ENCODE results near the gene MATN4. TPM values are rescaled to one million over a fixed set of nuclear protein-coding genes. Genes with fewer than 3 reads are reported as not detected.
A peak's percentile ranks its signal among the peaks of the same experiment; 100 is the strongest.

MATN4 gene
- total and polyA plus RNA-seq, 9 donors: 0.21 to 1.1 (median 0.58) TPM

GRCh38 chr20:45291526-45291925 is 16.6 kb downstream of the MATN4 start:
- H3K4me1 ChIP-seq (ENCODE audit: control insufficient read depth, insufficient read depth, low read length): peaks cover 11% of the 10 kb centered on the region
- WGBS (ENCODE audit: insufficient coverage): 100% methylated on average over 1 of the region's 9 CpGs
- no peak for DNase-seq
- no peak overlapping the region for H3K27ac ChIP-seq (ENCODE audit: low read length)
- peaks cover 3% of the 10 kb centered on the region for H3K9me3 ChIP-seq (replicated peaks; ENCODE audit: control insufficient read depth, low read depth, low read length)
- peaks cover 36% of the 10 kb centered on the region for H3K27me3 ChIP-seq (ENCODE audit: control insufficient read depth, insufficient read depth, low read length)
- no peak overlapping the region for H3K4me3 ChIP-seq (ENCODE audit: low read length)
- no peaks in the 10 kb centered on the region for H3K36me3 ChIP-seq (ENCODE audit: control insufficient read depth, insufficient read depth, low read length)

GRCh38 chr20:45290677-45291355 is 17.3 kb downstream of the MATN4 start:
- H3K4me1 ChIP-seq (ENCODE audit: control insufficient read depth, insufficient read depth, low read length): peaks cover 11% of the 10 kb centered on the region
- H3K9me3 ChIP-seq (replicated peaks; ENCODE audit: control insufficient read depth, low read depth, low read length): peaks cover 3% of the 10 kb centered on the region
- H3K36me3 ChIP-seq (ENCODE audit: control insufficient read depth, insufficient read depth, low read length): no peaks in the 10 kb centered on the region
- WGBS (ENCODE audit: insufficient coverage): 0% methylated on average over 6 of the region's 8 CpGs
- H3K27ac ChIP-seq (ENCODE audit: low read length): no peak overlapping the region
- DNase-seq: peak; percentile 74
- H3K27me3 ChIP-seq (ENCODE audit: control insufficient read depth, insufficient read depth, low read length): peaks cover 36% of the 10 kb centered on the region
- no peak overlapping the region for H3K4me3 ChIP-seq (ENCODE audit: low read length)

- Histone ChIP-seq H3K27ac (ENCODE audit: low read length) (no peak overlapping the region), H3K4me3 (ENCODE audit: low read length) (no peak overlapping the region), H3K4me1 (ENCODE audit: control insufficient read depth, insufficient read depth, low read length) (peaks cover 11% of the 10 kb centered on the region), H3K9me3 (replicated peaks; ENCODE audit: control insufficient read depth, low read depth, low read length) (peaks cover 3% of the 10 kb centered on the region), H3K27me3 (ENCODE audit: control insufficient read depth, insufficient read depth, low read length) (peaks cover 34% of the 10 kb centered on the region), H3K36me3 (ENCODE audit: control insufficient read depth, insufficient read depth, low read length) (no peaks in the 10 kb centered on the region)
- peak; percentile 39 for DNase-seq
- 32% methylated on average over 5 of the region's 13 CpGs for WGBS (ENCODE audit: insufficient coverage)
Measured at GRCh38 chr20:45289942-45290676, 18.0 kb downstream of the MATN4 start.

- Histone ChIP-seq H3K4me1 (ENCODE audit: control insufficient read depth, insufficient read depth, low read length) (peaks cover 11% of the 10 kb centered on the region), H3K27ac (ENCODE audit: low read length) (no peak overlapping the region), H3K36me3 (ENCODE audit: control insufficient read depth, insufficient read depth, low read length) (no peaks in the 10 kb centered on the region), H3K27me3 (ENCODE audit: control insufficient read depth, insufficient read depth, low read length) (peaks cover 23% of the 10 kb centered on the region), H3K4me3 (ENCODE audit: low read length) (no peak overlapping the region), H3K9me3 (replicated peaks; ENCODE audit: control insufficient read depth, low read depth, low read length) (no peaks in the 10 kb centered on the region)
- WGBS (ENCODE audit: insufficient coverage): 100% methylated on average over 3 of the region's 5 CpGs
- DNase-seq: no peak
Measured at GRCh38 chr20:45288860-45289259, 19.2 kb downstream of the MATN4 start.

GRCh38 chr20:45288376-45288775 is 19.7 kb downstream of the MATN4 start:
- Histone ChIP-seq H3K9me3 (replicated peaks; ENCODE audit: control insufficient read depth, low read depth, low read length) (no peaks in the 10 kb centered on the region), H3K4me3 (ENCODE audit: low read length) (no peak overlapping the region), H3K36me3 (ENCODE audit: control insufficient read depth, insufficient read depth, low read length) (no peaks in the 10 kb centered on the region), H3K27ac (ENCODE audit: low read length) (no peak overlapping the region), H3K27me3 (ENCODE audit: control insufficient read depth, insufficient read depth, low read length) (peaks cover 19% of the 10 kb centered on the region), H3K4me1 (ENCODE audit: control insufficient read depth, insufficient read depth, low read length) (peaks cover 8% of the 10 kb centered on the region)
- no peak for DNase-seq
- WGBS (ENCODE audit: insufficient coverage): 78% methylated on average over 4 of the region's 4 CpGs

DNA sequence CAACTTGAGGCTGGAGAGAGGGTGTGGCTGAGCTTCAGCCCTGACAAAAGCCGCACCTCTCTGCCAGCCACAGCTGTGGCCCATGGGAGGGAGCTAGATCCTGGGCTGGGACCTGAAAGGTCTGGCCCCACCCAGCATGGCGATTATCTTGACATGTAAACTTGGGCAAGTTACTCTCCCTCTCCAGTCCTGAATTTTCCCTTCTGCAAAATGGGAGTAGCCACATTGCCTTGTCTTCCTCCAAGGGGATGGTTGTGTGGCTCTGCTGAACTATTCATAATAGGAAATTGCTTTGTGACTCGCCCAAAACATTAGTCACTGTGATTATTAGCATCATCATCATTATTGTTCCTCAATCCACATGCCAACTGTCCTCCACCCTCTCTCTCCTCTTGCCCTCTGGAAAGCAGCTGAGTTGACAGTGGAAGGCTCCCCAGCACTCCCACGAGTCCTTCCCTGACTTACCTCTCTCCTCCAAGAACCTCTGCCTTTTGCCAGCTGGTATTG is 24.5 kb downstream of the MATN4 start:
- no CpG with 5 or more reads among the region's 4 CpGs for WGBS (ENCODE audit: insufficient coverage)
- Histone ChIP-seq H3K4me1 (ENCODE audit: control insufficient read depth, insufficient read depth, low read length) (no peaks in the 10 kb centered on the region), H3K4me3 (ENCODE audit: low read length) (no peak overlapping the region), H3K27me3 (ENCODE audit: control insufficient read depth, insufficient read depth, low read length) (peaks cover 8% of the 10 kb centered on the region), H3K27ac (ENCODE audit: low read length) (no peak overlapping the region), H3K9me3 (replicated peaks; ENCODE audit: control insufficient read depth, low read depth, low read length) (no peaks in the 10 kb centered on the region), H3K36me3 (ENCODE audit: control insufficient read depth, insufficient read depth, low read length) (no peaks in the 10 kb centered on the region)
- no peak for DNase-seq

GRCh38 chr20:45282700-45283550 is 25.2 kb downstream of the MATN4 start:
- Histone ChIP-seq H3K4me3 (ENCODE audit: low read length) (no peak overlapping the region), H3K4me1 (ENCODE audit: control insufficient read depth, insufficient read depth, low read length) (no peaks in the 10 kb centered on the region), H3K36me3 (ENCODE audit: control insufficient read depth, insufficient read depth, low read length) (no peaks in the 10 kb centered on the region), H3K27ac (ENCODE audit: low read length) (no peak overlapping the region), H3K9me3 (replicated peaks; ENCODE audit: control insufficient read depth, low read depth, low read length) (no peaks in the 10 kb centered on the region), H3K27me3 (ENCODE audit: control insufficient read depth, insufficient read depth, low read length) (peaks cover 6% of the 10 kb centered on the region)
- no peak for DNase-seq
- WGBS (ENCODE audit: insufficient coverage): 75% methylated on average over 1 of the region's 7 CpGs

DNA sequence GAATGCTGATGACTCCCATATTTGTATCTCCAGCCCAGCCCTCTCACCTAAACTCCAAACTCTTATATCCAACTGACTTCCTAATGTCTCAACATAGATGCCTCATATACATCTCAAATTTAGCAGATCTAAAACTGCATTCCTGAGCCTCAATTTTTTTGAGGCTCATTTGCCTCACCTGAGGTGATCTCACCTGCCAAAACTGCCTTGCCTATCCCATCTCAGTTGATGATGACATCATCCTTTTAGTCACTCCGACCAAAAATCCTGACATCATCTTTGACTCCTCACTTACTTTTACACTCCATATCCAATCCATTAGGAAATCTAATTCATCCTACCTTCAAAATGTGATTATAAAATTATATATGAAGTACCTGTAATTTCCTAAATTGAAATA is 28.1 kb downstream of the MATN4 start:
- no peak overlapping the region for H3K27ac ChIP-seq (ENCODE audit: low read length)
- H3K4me3 ChIP-seq (ENCODE audit: low read length): no peak overlapping the region
- no peaks in the 10 kb centered on the region for H3K36me3 ChIP-seq (ENCODE audit: control insufficient read depth, insufficient read depth, low read length)
- no peaks in the 10 kb centered on the region for H3K4me1 ChIP-seq (ENCODE audit: control insufficient read depth, insufficient read depth, low read length)
- WGBS (ENCODE audit: insufficient coverage): 60% methylated on average over 1 of the region's 1 CpG
- DNase-seq: no peak
- H3K9me3 ChIP-seq (replicated peaks; ENCODE audit: control insufficient read depth, low read depth, low read length): no peaks in the 10 kb centered on the region
- peaks cover 6% of the 10 kb centered on the region for H3K27me3 ChIP-seq (ENCODE audit: control insufficient read depth, insufficient read depth, low read length)

- H3K9me3 ChIP-seq (replicated peaks; ENCODE audit: control insufficient read depth, low read depth, low read length): no peaks in the 10 kb centered on the region
- H3K4me1 ChIP-seq (ENCODE audit: control insufficient read depth, insufficient read depth, low read length): no peaks in the 10 kb centered on the region
- H3K27me3 ChIP-seq (ENCODE audit: control insufficient read depth, insufficient read depth, low read length): peaks cover 8% of the 10 kb centered on the region
- H3K27ac ChIP-seq (ENCODE audit: low read length): no peak overlapping the region
- no peak overlapping the region for H3K4me3 ChIP-seq (ENCODE audit: low read length)
- DNase-seq: no peak
- no peaks in the 10 kb centered on the region for H3K36me3 ChIP-seq (ENCODE audit: control insufficient read depth, insufficient read depth, low read length)
- WGBS (ENCODE audit: insufficient coverage): no CpG with 5 or more reads among the region's 3 CpGs
Measured at GRCh38 chr20:45275338-45275737, 32.8 kb downstream of the MATN4 start.

DNA sequence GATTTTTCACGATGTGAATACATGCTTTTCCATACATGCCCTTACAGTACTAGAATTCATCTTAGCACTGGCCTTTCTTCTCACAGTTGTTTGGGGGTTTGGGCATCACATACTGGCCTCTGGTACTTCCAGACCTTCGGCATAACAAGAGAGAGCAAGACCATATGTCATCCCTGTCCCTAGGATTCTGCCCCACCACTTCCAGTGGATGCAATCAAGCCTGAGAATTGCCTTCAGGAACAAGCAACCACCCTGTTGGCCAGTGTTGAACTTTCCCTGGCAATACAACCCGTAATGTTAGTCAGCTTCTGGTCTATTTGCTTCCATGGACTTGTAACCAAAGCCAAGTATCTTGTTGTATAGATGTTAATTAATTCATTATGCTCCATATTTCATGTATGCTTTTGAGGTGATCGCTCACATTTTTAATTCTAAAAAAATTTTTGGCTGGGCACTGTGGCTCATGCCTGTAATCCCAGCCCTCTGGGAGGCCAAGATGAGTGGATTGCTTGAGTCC is 38.3 kb downstream of the MATN4 start:
- WGBS (ENCODE audit: insufficient coverage): 94% methylated on average over 2 of the region's 4 CpGs
- Histone ChIP-seq H3K27me3 (ENCODE audit: control insufficient read depth, insufficient read depth, low read length) (peaks cover 4% of the 10 kb centered on the region), H3K27ac (ENCODE audit: low read length) (no peak overlapping the region), H3K4me3 (ENCODE audit: low read length) (no peak overlapping the region), H3K4me1 (ENCODE audit: control insufficient read depth, insufficient read depth, low read length) (no peaks in the 10 kb centered on the region), H3K9me3 (replicated peaks; ENCODE audit: control insufficient read depth, low read depth, low read length) (no peaks in the 10 kb centered on the region), H3K36me3 (ENCODE audit: control insufficient read depth, insufficient read depth, low read length) (no peaks in the 10 kb centered on the region)
- no peak for DNase-seq

Data from muscle of leg (tissue), 11 donors.